T47D (cell line): ENCODE data around the gene PSMA5.
"Not testable (repeated sequence)": the region's sequence is repeated elsewhere in the genome, so short reads cannot be mapped to it uniquely, and the experiment has no call there.

Source experiments
- DNase-seq, 2 experiments: peaks; one replicate each; pipeline versions ENCODE4 v3.0.0 to v3.0.0-alpha.2; 2011 to 2012; ENCODE audit warnings: low read depth in 1 of 2, low spot score in 1 of 2
- JUND ChIP-seq: IDR thresholded peaks from 2 replicates; pipeline ENCODE4 v1.6.1; 2012; ENCODE audit warnings: low read depth
- in situ Hi-C: cut with HindIII; loops from 2 replicates; pipeline ENCODE4 v1.10.0; 2016; ENCODE audit warnings: low sequenced_read_pairs, low pct_unique_long_range_greater_than_20kb

PSMA5 gene

GRCh38 chr1:109454497-109455133 is 28.4 kb upstream of the PSMA5 start:
- no peak for DNase-seq
- no peak for TF ChIP-seq JUND
- in situ Hi-C loops, result no loop called here

GRCh38 chr1:109447524-109447923 is 21.3 kb upstream of the PSMA5 start:
- in situ Hi-C loops, result no loop called here
- no peak for TF ChIP-seq JUND
- no peak for DNase-seq

DNA sequence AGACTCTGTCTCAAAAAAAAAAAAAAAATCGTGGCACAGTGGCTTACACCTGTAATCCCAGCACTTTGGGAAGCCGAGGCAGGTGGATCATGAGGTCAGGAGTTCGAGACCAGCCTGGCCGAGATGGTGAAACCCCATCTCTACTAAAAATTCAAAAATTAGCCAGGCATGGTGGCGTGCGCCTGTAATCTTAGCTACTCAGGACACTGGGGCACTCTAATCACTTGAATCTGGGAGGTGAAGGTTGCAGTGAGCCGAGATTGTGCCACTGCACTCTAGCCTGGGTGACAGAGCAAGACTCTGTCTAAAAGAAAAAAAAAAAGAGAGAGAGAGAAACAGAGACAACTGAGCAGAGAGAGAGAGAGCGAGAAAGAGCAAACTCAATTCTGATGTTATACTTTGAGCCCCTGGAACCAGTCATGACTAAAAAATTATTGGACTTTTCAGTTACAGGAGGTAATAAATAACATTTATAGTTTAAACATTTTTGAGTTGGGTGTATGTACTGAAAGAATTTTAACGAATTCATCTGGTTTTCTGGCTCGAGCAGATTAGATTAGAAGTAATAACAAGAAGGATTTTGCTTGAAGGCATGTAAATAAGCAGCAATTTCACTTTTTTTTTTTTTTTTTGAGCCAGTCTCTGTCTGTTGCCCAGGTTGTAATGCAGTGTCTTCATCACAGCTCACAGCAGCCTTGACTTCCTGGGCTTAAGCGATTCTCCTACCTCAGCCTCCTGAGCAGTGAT is 19.9 kb upstream of the PSMA5 start:
- DNase-seq, in situ Hi-C loops: not testable (repeated sequence)

DNA sequence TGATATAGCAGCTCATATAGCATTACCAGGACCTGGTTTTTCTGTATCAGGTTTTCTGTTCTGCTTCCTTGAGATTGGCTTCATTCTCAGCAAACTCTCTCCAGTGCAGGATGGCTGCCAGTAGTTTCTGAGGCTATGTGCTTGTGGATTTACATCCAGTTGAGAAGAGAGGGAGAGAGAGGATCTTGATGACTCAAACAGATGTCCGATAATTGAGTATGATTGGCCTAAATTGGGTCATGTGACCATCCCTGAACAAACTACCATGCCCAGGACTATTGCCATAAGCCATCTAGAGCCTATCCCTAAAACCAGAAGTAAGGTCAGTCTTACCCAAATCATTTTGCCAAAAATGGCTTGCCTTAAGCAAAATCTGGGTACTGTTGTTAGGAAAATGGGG is 18.1 kb upstream of the PSMA5 start:
- DNase-seq, result no peak
- in situ Hi-C loops, result no loop called here
- no peak for TF ChIP-seq JUND

DNA sequence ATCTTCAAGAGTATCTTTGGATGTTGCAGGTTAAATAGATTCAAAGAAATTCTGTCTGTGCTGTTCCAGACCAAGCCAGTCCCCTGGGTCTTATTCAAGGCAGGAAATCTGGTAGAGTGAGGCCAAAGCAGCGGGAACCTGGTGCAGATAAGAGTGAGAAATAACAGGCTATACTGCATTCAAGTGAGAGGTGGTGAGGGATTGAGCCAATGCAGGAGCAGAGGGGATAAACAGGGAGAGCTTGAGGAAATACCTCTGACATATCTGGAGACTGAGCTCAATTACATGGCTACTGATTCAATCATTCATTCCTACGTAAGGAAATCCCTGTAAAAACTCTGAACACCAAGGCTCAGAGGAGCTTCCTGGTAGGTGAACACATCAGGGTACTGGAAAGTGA is 17.2 kb upstream of the PSMA5 start:
- DNase-seq, result no peak
- in situ Hi-C loops, result no loop called here
- TF ChIP-seq JUND, result no peak

DNA sequence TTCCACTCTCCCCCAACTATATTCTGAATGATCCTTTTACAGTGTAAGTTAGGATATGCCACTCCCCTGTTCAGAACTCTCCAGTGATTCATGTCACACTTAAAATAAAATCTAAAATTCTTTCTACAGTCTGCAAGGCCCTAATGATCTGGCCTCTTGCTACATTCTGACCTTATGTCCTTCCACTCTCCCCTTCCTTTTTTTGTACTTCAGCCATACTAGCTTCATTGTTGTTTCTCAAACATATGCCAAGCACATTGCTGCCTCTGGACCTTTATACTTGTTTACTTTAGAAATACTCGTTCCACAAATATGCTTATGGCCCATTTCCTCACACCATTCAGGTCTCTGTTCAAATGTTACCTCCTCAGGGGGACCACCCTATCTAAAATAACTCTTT is 14.8 kb upstream of the PSMA5 start:
- no peak for TF ChIP-seq JUND
- in situ Hi-C loops, result no loop called here
- DNase-seq, result no peak

GRCh38 chr1:109438798-109439297 is 12.6 kb upstream of the PSMA5 start:
- no peak for DNase-seq
- in situ Hi-C loops, result no loop called here
- no peak for TF ChIP-seq JUND

DNA sequence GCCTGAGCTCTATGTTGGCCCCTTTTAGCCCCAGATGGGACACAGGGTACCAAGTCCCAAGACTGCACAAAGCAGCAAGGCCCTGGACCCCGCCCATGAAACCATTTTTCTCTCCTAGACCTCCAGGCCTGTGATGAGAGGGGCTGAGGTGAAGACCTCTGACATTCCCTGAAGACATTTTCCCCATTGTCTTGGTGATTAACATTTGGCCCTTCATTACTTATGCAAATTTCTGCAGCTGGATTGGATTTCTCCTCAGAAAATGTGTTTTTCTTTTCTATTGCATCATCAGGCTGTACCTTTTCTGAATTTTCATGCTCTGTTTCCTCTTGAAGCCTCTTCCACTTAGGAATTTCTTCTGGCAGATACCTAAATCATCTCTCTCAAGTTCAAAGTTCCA is 8.2 kb upstream of the PSMA5 start:
- in situ Hi-C loops, result no loop called here
- no peak for TF ChIP-seq JUND
- DNase-seq, result no peak

DNA sequence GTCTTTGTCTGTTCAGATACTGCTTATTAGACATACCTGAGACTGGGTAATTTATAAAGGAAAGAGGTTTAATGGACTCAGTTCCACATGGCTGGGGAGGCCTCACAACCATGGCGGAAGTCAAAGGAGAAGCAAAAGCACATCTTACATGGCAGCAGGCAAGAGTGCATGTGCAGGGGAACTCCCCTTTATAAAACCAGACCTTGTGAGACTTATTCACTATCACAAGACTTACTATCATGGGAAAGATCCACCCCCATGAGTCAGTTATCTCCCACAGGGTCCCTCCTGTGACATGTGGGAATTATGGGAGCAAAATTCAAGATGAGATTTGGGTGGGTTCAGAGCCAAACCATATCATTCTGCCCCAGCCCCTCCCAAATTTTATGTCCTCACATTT is 7.1 kb upstream of the PSMA5 start:
- in situ Hi-C loops, result no loop called here
- no peak for TF ChIP-seq JUND

DNA sequence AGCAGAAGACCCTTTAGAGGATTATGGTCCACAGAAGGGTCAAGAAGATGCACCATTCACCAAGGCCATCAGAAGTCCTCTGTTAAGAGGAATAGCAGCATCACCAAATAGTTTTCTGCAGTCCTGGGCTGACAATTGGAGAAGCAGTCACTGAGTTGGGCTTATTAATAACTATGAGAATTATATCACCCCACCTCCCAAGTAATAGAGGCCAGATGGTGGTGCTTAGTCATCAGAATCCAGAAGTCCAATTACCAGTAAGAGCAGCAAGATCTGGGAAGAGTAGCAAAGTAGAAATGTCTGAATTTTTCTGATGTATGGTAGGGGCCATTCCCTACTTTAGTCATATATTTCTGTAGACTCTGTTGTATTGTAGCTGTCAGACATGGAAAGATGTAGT is 6.1 kb upstream of the PSMA5 start:
- no peak for DNase-seq
- TF ChIP-seq JUND, result no peak
- in situ Hi-C loops, result no loop called here

More for the DNA sequence above, 7.1 kb upstream of the PSMA5 start:
- DNase-seq, result no peak

DNA sequence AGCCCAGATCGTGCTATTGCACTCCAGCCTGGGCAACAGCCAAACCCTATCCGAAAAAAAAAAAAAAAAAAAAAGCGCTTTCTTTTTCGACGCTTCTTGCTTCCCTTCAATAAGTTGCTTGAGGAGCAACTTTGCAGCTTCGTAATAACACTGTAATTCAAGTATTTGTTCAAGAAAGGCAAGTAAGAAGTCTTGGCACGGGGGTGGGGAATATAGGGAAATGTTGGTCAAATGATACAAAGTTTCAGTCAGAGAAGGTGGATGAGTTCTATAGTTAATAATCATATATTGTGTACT is 871 bp upstream of the PSMA5 start:
- no peak for DNase-seq
- in situ Hi-C loops, result no loop called here
- TF ChIP-seq JUND, result no peak

GRCh38 chr1:109425391-109426280 is 612 bp downstream of the PSMA5 start:
- TF ChIP-seq JUND, result no peak
- DNase-seq, result peak in 1 of 2 experiments; percentile 40
- in situ Hi-C loops, result no loop called here

DNA sequence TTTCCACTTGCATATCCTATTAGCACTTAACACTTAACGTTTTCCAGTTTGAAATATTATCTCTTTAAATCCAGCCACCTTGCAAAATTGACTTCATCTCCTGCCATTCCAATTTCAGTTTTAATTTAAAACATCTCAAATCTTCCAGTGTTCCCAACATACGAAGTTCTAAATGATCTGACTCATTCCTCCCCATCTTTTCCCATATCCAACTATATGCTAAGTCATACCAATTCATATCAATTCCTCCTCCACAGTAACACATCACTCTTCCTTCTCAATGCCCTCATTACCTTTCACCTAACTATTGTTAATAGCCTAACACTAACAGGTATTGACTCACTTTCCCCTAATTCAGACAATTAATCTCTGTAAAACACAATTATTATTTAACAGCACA is 2.8 kb downstream of the PSMA5 start:
- in situ Hi-C loops, result no loop called here

More for the DNA sequence above, 2.8 kb downstream of the PSMA5 start:
- no peak for DNase-seq
- no peak for TF ChIP-seq JUND
